Fibroblast of lung (primary cell): ENCODE measurements around the gene IFIT1. TPM values are rescaled to one million over a fixed set of nuclear protein-coding genes. Genes with fewer than 3 reads are reported as not detected.
"Not testable (repeated sequence)": the region's sequence is repeated elsewhere in the genome, so short reads cannot be mapped to it uniquely, and the experiment has no call there.

Experiments used
- DNase-seq, 2 donors: peaks; one replicate each; pipeline versions ENCODE4 v3.0.0 to v3.0.0-alpha.2; 2010; ENCODE audit warnings: low read depth in 2 of 2
- H2AFZ ChIP-seq: 2 replicates; pipeline ENCODE4 v1.5.1; 2012; ENCODE audit warnings: low read length, control low read depth, inconsistent platforms
- H3K27ac ChIP-seq: 2 replicates; pipeline ENCODE4 v1.5.1; 2011; ENCODE audit warnings: low read length, control low read depth; ENCODE audit not compliant: insufficient read depth
- H3K27me3 ChIP-seq: 2 replicates; pipeline ENCODE4 v1.5.1; 2011; ENCODE audit warnings: mild to moderate bottlenecking, low read length; ENCODE audit not compliant: control insufficient read depth, insufficient read depth
- H3K36me3 ChIP-seq: 2 replicates; pipeline ENCODE4 v1.5.1; 2011; ENCODE audit warnings: low read length; ENCODE audit not compliant: control insufficient read depth, insufficient read depth
- H3K4me1 ChIP-seq: 2 replicates; pipeline ENCODE4 v1.5.1; 2011; ENCODE audit warnings: low read length; ENCODE audit not compliant: control insufficient read depth, insufficient read depth; ENCODE audit errors: extremely low read depth
- H3K4me2 ChIP-seq: 2 replicates; pipeline ENCODE4 v1.5.1; 2011; ENCODE audit warnings: low read length, control low read depth; ENCODE audit not compliant: insufficient read depth; ENCODE audit errors: extremely low read depth
- H3K4me3 ChIP-seq, 4 experiments: fragments of 200-600 bp in 1 of 4; sonication (generic) in 1 of 4; replicated peaks in 1 of 4; 2 replicates each; pipeline ENCODE4 v1.5.1; 2011 to 2016; ENCODE audit warnings: low read length in 4 of 4, low read depth in 3 of 4, mild to moderate bottlenecking in 3 of 4, control low read depth in 2 of 4, inconsistent platforms in 1 of 4, mixed read lengths in 1 of 4; ENCODE audit not compliant: insufficient read depth in 1 of 4; ENCODE audit errors: control extremely low read depth in 1 of 4
- H3K79me2 ChIP-seq: 2 replicates; pipeline ENCODE4 v1.5.1; 2012; ENCODE audit warnings: mild to moderate bottlenecking, low read length, inconsistent platforms; ENCODE audit not compliant: control insufficient read depth, insufficient read depth
- H3K9ac ChIP-seq: 2 replicates; pipeline ENCODE4 v1.5.1; 2011; ENCODE audit warnings: mild to moderate bottlenecking, low read length, control low read depth; ENCODE audit not compliant: insufficient read depth
- H3K9me3 ChIP-seq: 2 replicates; pipeline ENCODE4 v1.5.1; 2012; ENCODE audit warnings: low read depth, low read length; ENCODE audit not compliant: control insufficient read depth, insufficient read depth
- H4K20me1 ChIP-seq: 2 replicates; pipeline ENCODE4 v1.5.1; 2011; ENCODE audit warnings: low read length; ENCODE audit not compliant: control insufficient read depth, insufficient read depth; ENCODE audit errors: extremely low read depth
- CTCF ChIP-seq, 2 donors: IDR thresholded peaks in 1 of 2; conservative IDR thresholded peaks in 1 of 2; 1 replicate in 1 of 2; 2 replicates in 1 of 2; pipeline ENCODE4 v1.5.1; 2011 to 2012; ENCODE audit warnings: low read length in 2 of 2, control low read depth in 1 of 2, inconsistent platforms in 1 of 2, low read depth in 1 of 2, mild to moderate bottlenecking in 1 of 2
- EZH2 ChIP-seq: IDR thresholded peaks from 2 replicates; pipeline ENCODE4 v1.5.1; 2012; ENCODE audit warnings: low read length, control low read depth, mild to moderate bottlenecking; ENCODE audit errors: missing control alignments
- polyA plus RNA-seq, 2 donors: library from polyadenylated mRNA; depleted of rRNA in 1 of 2; stranded (reverse) in 1 of 2; unstranded in 1 of 2; fragments of >200 nt; gene quantifications; 2 replicates each; pipeline ENCODE4 v1.2.1, GENCODE V29; 2011 to 2012; ENCODE audit warnings: missing spikeins in 1 of 2
- total RNA-seq: library from RNA; depleted of rRNA; stranded (reverse); fragments of >200 nt; gene quantifications from 2 replicates; pipeline ENCODE4 v1.2.1, GENCODE V29; 2014

IFIT1 gene
- total and polyA plus RNA-seq, 2 donors (not counting 1 experiment from before 2014, with no cell fraction given) = 25.8 to 71.4 TPM

- Histone ChIP-seq H3K4me2 (no peak overlapping the region), H3K4me3 (no peak overlapping the region), H3K4me1 (peaks cover 17% of the 10 kb centered on the region), H3K9me3 (no peaks in the 10 kb centered on the region), H2AFZ (no peak overlapping the region), H3K9ac (no peak overlapping the region), H3K27me3 (no peaks in the 10 kb centered on the region), H3K36me3 (no peaks in the 10 kb centered on the region), H3K27ac (no peak overlapping the region), H3K79me2 (no peaks in the 10 kb centered on the region), H4K20me1 (no peaks in the 10 kb centered on the region)
- DNase-seq = no peak
- TF ChIP-seq EZH2 (no peak), CTCF (conservative IDR thresholded peaks at IDR 0.05 in 1 of 2, IDR thresholded peaks at IDR 0.05 in 1 of 2; ENCODE audit: low read depth in 1 of 2, low read length in 2 of 2) (no peak)
Measured at GRCh38 chr10:89347701-89348457, 44.5 kb upstream of the IFIT1 start.

- Histone ChIP-seq H2AFZ (no peak overlapping the region), H3K4me1 (peaks cover 21% of the 10 kb centered on the region), H3K27me3 (no peaks in the 10 kb centered on the region), H3K9ac (no peak overlapping the region), H3K79me2 (no peaks in the 10 kb centered on the region), H3K27ac (no peak overlapping the region), H4K20me1 (no peaks in the 10 kb centered on the region), H3K36me3 (no peaks in the 10 kb centered on the region), H3K4me3 (no peak overlapping the region), H3K4me2 (no peak overlapping the region), H3K9me3 (no peaks in the 10 kb centered on the region)
- no peak for DNase-seq
- no peak for TF ChIP-seq EZH2
- no peak for TF ChIP-seq CTCF (conservative IDR thresholded peaks at IDR 0.05 in 1 of 2, IDR thresholded peaks at IDR 0.05 in 1 of 2; ENCODE audit: low read depth in 1 of 2, low read length in 2 of 2)
Measured at GRCh38 chr10:89348481-89348880, 43.9 kb upstream of the IFIT1 start.

- DNase-seq = no peak
- no peak for TF ChIP-seq CTCF (conservative IDR thresholded peaks at IDR 0.05 in 1 of 2, IDR thresholded peaks at IDR 0.05 in 1 of 2; ENCODE audit: low read depth in 1 of 2, low read length in 2 of 2)
- TF ChIP-seq EZH2 = no peak
- no peaks in the 10 kb centered on the region for H3K79me2 ChIP-seq
- no peaks in the 10 kb centered on the region for H4K20me1 ChIP-seq
- H3K4me1 ChIP-seq = peaks cover 21% of the 10 kb centered on the region
- no peaks in the 10 kb centered on the region for H3K9me3 ChIP-seq
- H3K27ac ChIP-seq = no peak overlapping the region
- no peak overlapping the region for H3K9ac ChIP-seq
- H3K36me3 ChIP-seq = no peaks in the 10 kb centered on the region
- no peak overlapping the region for H2AFZ ChIP-seq
- H3K4me2 ChIP-seq = no peak overlapping the region
- H3K4me3 ChIP-seq = no peak overlapping the region
- no peaks in the 10 kb centered on the region for H3K27me3 ChIP-seq
Measured at GRCh38 chr10:89348975-89349374, 43.4 kb upstream of the IFIT1 start.

- H3K27me3 ChIP-seq, H3K79me2 ChIP-seq, H3K36me3 ChIP-seq, H3K9me3 ChIP-seq, H2AFZ ChIP-seq, H3K4me3 ChIP-seq, H4K20me1 ChIP-seq: not testable (repeated sequence)
- DNase-seq = peak; percentile 29 to 34
- peak overlapping the region; percentile 89 for H3K27ac ChIP-seq
- H3K9ac ChIP-seq = peak overlapping the region; percentile 4
- peaks cover 23% of the 10 kb centered on the region for H3K4me1 ChIP-seq
- peak overlapping the region; percentile 37 for H3K4me2 ChIP-seq
Measured at GRCh38 chr10:89350631-89351315, 41.6 kb upstream of the IFIT1 start.
